WTC11 (cell line): ENCODE data around the gene NAV3.

ENCODE experiments used
- FOXP1 ChIP-seq: sonication (generic); formaldehyde crosslinking; IDR thresholded peaks from 2 replicates; pipeline ENCODE4 v1.8.0; 2022; ENCODE audit warnings: missing genetic modification reagents, mild to moderate bottlenecking, moderate library complexity, borderline replicate concordance
- SP1 ChIP-seq: sonication (generic); formaldehyde crosslinking; conservative IDR thresholded peaks from 2 replicates; pipeline ENCODE4 v1.8.1; 2022; ENCODE audit warnings: missing genetic modification reagents
- TF ChIP-seq, protein P1 (sequence below): fragments of 200-600 bp; IDR thresholded peaks from 2 replicates; pipeline ENCODE4 v1.8.0; 2022; ENCODE audit warnings: antibody characterized with exemption
- TF ChIP-seq, protein P2 (sequence below): sonication (generic); formaldehyde crosslinking; IDR thresholded peaks from 2 replicates; pipeline ENCODE4 v1.8.1; 2022; ENCODE audit warnings: mild to moderate bottlenecking, moderate library complexity, missing genetic modification reagents
- TF ChIP-seq, protein P3 (sequence below): sonication (generic); formaldehyde crosslinking; IDR thresholded peaks from 2 replicates; pipeline ENCODE4 v1.8.1; 2023; ENCODE audit warnings: mild to moderate bottlenecking, missing genetic modification reagents, moderate library complexity

DNA sequence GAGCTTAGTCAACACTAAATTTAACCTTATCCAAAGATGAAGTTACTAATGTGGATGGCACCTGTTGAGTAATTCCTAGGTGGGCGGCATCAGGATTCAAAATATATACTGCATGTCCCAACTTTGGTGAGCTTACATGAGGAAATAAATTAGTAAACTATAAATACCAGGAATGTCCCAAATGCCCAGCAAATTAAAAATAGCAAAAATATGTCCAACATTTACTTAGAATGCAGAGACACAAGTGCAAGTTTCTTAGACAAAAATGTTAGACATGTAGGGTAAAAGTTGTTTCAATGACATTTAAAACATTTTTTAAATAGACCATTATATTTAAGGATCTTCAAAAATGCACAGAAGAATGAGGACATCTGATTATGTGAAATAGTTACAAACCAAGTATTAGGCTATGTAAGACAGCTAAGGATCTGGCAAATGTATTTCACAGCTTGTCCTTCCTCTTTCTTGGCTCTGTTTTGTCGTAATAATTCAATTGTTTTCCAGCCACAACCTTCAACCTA lies 115.9 kb downstream of the NAV3 start:
- TF ChIP-seq, protein P1, sequence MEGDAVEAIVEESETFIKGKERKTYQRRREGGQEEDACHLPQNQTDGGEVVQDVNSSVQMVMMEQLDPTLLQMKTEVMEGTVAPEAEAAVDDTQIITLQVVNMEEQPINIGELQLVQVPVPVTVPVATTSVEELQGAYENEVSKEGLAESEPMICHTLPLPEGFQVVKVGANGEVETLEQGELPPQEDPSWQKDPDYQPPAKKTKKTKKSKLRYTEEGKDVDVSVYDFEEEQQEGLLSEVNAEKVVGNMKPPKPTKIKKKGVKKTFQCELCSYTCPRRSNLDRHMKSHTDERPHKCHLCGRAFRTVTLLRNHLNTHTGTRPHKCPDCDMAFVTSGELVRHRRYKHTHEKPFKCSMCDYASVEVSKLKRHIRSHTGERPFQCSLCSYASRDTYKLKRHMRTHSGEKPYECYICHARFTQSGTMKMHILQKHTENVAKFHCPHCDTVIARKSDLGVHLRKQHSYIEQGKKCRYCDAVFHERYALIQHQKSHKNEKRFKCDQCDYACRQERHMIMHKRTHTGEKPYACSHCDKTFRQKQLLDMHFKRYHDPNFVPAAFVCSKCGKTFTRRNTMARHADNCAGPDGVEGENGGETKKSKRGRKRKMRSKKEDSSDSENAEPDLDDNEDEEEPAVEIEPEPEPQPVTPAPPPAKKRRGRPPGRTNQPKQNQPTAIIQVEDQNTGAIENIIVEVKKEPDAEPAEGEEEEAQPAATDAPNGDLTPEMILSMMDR = no peak
- TF ChIP-seq FOXP1 (CRISPR knock-in tag) = no peak
- TF ChIP-seq SP1 (CRISPR knock-in tag) = no peak
- TF ChIP-seq, protein P2, sequence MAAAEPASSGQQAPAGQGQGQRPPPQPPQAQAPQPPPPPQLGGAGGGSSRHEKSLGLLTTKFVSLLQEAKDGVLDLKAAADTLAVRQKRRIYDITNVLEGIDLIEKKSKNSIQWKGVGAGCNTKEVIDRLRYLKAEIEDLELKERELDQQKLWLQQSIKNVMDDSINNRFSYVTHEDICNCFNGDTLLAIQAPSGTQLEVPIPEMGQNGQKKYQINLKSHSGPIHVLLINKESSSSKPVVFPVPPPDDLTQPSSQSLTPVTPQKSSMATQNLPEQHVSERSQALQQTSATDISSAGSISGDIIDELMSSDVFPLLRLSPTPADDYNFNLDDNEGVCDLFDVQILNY (CRISPR knock-in tag) = no peak
- TF ChIP-seq, protein P3, sequence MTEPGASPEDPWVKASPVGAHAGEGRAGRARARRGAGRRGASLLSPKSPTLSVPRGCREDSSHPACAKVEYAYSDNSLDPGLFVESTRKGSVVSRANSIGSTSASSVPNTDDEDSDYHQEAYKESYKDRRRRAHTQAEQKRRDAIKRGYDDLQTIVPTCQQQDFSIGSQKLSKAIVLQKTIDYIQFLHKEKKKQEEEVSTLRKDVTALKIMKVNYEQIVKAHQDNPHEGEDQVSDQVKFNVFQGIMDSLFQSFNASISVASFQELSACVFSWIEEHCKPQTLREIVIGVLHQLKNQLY (CRISPR knock-in tag) = no peak
